HG03103 (cell line): ENCODE data around the gene LRP1-AS.
A peak's percentile ranks its signal among the peaks of the same experiment; 100 is the strongest.

ENCODE experiments used
- ATAC-seq: cut with Tn5 transposase; IDR thresholded peaks from one replicate; pipeline ENCODE4 v1.9.1; 2021; ENCODE audit warnings: low read depth; ENCODE audit not compliant: unreplicated experiment

LRP1-AS gene

DNA sequence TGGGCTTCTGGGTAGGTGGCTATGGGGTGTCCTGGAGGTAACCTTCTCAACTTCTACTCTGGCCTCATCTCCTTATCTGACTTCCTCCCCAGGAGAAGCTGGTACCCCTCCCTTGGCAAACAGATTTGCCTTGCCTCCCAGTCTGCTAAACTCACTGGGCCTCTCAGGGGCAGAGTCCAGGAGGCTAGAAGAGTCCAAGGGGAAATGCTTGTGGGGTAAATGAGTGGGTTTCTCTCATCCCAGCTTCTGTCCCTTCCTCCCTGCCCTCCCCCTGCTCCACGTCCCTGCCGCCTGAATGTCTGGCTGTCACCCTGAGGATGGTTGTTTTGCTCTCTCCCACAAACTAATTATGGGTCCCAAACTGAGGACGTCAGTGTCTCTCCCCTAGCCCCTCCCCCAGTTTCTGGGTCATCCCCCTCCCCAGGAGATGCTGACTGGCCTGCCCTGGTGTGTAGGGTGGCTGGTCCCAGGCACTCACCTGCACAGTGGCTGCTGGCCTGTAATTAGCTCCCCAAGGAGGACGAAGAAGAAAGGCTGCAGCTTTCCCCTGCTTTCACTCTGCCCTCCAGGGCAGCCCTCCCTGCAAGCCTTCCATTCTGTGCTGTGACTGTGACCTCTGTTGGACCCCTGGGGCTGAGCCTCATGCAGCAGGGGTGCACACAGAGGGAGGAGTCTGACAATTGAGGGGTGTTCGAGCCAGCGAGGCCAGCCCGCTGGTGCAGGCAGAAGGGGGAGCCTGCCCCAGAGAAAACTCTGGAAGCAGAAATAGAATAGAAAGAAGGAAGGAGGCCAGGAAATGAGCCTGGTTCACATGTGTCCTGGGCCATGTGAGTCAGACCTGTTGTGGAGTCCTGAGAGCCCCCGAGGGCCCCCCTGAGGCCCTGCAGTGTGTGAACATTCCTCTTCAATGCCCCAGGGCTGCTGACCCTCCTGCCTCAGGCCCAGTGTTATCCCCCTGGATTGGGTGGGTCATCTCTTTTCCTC lies at the start of gene LRP1-AS:
TSS of gene LRP1-AS (minus strand) at position 659 of the 984 bp plus-strand sequence.
- ATAC-seq: no peak

DNA sequence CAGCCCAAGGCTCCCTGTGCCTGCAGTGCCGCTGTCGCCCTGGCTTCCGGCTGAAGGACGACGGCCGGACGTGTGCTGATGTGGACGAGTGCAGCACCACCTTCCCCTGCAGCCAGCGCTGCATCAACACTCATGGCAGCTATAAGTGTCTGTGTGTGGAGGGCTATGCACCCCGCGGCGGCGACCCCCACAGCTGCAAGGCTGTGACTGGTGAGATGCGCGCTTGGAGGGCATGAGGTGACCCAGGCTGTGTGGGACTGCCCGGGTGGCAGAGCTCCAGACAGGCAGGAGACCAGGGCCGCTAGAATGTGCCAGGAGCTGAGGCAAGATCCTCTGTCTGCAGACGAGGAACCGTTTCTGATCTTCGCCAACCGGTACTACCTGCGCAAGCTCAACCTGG lies 49.5 kb upstream of the LRP1-AS start:
- no peak for ATAC-seq

DNA sequence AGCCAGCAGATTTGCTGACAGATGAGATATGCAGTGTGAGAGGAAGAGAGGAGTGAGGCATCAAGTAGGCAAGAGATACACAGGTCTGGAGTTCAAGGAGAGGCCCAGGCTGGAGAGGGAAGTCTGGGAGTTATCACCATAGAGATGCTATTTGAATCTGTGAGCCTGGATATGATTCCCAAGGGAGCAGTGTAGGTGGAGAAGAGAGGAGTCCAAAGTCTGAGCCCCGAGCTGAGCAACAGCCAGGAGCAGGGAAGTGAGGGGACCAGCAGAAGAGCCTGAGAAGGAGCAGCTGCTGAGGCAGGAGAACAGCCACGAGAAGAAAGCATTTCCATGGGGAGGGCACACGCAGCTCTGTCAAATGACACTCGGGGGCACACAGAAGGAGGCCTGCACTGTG lies 49.0 kb upstream of the LRP1-AS start:
- no peak for ATAC-seq

DNA sequence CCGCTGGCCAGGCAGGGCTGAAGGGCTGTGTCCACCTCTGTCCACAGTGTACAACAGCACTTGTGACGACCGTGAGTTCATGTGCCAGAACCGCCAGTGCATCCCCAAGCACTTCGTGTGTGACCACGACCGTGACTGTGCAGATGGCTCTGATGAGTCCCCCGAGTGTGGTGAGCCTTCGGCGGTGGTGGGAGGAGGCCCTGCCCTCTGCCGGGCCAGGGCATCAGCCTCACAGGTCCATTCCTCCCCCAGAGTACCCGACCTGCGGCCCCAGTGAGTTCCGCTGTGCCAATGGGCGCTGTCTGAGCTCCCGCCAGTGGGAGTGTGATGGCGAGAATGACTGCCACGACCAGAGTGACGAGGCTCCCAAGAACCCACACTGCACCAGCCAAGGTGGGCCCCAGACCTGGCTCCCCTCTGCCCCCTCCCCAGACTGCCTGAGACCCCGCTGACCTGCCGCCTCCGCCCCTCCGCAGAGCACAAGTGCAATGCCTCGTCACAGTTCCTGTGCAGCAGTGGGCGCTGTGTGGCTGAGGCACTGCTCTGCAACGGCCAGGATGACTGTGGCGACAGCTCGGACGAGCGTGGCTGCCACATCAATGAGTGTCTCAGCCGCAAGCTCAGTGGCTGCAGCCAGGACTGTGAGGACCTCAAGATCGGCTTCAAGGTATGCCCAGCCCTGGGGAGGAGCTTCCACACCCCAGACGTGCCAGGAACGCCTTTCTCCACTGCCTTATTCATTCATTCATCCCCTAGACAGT lies 48.4 kb upstream of the LRP1-AS start:
- ATAC-seq: no peak

DNA sequence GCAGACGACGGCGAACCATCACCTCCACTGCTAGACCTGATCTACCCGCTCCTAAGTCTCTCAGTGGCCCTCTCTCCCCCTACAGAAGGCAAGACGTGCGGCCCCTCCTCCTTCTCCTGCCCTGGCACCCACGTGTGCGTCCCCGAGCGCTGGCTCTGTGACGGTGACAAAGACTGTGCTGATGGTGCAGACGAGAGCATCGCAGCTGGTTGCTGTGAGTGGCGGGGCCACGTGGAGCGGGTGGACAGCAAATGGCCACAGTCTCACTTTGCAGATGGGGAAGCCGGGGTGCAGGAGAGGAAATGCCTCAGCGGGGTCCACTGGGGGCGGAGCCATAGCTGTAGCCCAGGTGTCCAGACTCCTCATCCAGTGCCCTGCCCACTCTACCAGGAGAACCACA lies 47.8 kb upstream of the LRP1-AS start:
- no peak for ATAC-seq

DNA sequence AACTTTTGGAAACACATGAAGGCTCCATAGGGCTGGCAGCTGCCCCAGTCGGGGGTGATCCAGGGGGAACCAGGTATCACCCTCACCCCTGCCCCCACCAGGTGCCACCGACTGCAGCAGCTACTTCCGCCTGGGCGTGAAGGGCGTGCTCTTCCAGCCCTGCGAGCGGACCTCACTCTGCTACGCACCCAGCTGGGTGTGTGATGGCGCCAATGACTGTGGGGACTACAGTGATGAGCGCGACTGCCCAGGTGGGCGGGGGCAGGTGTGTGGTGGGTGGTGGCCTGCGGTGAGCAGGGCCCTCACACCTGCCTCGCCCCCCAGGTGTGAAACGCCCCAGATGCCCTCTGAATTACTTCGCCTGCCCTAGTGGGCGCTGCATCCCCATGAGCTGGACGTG lies 46.8 kb upstream of the LRP1-AS start:
- ATAC-seq: no peak

DNA sequence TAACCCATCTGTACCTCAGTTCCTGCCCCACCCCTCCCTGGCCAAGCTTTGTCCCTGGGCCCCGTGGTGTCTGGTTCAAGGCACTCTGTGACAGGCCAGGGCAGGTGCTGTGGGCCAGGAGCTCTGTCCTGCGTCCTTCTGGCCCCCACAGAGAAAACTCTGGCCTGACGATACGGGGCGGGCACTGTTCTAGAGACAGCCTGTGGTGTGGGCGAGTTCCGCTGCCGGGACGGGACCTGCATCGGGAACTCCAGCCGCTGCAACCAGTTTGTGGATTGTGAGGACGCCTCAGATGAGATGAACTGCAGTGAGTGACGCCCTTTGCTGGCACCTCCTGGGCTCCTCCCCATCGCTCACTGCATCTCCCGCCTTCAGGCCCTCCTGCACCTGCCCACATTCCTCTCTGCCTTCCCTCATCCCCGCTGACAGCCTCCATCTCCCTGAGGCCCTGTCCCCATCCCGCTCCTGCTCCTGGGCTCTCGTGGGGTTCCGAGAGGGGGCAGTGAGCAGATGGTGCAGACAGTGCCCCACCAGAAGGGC lies 46.4 kb upstream of the LRP1-AS start:
- ATAC-seq: no peak

DNA sequence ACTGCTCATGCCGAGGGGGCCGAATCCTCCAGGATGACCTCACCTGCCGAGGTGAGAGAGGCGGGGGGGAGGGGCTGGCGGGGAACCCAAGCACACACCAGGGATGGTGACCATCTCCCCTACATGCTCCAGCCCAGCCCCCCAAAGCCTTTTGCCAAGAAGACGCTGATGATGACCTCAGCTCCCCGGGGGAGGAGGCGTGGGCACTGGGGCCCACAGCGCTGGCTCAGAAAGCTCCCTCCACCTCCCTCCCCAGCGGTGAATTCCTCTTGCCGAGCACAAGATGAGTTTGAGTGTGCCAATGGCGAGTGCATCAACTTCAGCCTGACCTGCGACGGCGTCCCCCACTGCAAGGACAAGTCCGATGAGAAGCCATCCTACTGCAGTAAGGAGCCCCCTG lies 45.5 kb upstream of the LRP1-AS start:
- ATAC-seq: no peak

DNA sequence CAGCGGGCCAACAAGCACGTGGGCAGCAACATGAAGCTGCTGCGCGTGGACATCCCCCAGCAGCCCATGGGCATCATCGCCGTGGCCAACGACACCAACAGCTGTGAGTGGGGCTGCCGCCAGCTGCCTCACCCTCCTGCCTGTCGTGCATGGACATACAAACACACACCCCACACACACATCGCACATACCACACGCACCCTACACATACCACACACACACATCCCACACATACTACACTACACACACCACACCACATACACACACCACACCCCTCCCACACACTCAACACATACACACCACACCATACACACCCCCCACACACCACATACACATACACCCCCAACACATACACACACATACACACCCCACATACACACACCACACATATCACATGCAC lies 44.0 kb upstream of the LRP1-AS start:
- ATAC-seq: no peak

DNA sequence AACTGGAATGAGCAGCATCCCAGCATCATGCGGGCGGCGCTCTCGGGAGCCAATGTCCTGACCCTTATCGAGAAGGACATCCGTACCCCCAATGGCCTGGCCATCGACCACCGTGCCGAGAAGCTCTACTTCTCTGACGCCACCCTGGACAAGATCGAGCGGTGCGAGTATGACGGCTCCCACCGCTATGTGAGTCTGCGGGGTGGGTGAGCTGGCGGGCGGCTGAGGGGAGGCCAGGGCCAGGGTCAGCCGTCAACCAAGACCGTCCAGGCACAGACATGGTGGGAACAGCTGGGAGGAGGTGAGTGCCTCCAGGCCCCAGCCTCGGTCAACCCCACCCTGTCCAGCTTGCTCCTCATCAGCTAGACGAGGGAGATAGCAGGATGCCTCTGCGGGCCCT lies 43.4 kb upstream of the LRP1-AS start:
- no peak for ATAC-seq

DNA sequence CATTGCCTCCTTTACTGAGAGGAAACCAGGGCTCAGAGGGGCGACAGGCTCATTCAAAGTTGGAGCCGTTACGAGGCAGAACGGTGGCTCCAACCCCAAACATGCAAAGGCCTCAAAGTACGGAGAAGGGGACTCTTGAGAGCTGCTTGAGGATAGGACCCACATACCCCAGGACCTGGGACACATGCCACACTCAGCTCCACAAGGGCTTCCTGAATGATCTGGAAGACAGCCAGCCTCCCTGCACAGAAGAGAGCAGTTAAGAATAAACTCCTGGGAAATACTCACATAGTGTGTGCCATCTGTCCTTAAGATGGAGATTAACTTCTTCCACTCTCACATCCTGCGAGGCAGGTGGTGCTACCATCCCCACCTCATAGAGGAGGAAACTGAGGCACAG lies 42.6 kb upstream of the LRP1-AS start:
- ATAC-seq: no peak

DNA sequence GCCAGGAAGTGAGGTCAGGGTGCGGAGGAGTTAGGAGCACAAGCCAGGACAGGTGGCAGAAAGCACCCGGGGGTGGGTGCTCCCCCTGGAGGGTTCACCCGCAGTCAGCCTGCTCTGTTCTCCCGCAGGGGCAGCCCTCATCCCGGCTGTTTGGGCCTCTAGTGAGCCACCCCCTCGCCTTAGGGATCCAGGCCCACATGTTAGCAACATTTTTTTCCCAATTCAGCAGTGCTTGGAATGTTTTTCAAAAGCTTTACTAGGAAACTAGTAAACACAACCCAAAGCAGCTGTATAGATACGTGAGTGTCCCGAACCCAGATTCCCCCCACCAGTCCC lies 40.6 kb upstream of the LRP1-AS start:
- ATAC-seq: no peak

DNA sequence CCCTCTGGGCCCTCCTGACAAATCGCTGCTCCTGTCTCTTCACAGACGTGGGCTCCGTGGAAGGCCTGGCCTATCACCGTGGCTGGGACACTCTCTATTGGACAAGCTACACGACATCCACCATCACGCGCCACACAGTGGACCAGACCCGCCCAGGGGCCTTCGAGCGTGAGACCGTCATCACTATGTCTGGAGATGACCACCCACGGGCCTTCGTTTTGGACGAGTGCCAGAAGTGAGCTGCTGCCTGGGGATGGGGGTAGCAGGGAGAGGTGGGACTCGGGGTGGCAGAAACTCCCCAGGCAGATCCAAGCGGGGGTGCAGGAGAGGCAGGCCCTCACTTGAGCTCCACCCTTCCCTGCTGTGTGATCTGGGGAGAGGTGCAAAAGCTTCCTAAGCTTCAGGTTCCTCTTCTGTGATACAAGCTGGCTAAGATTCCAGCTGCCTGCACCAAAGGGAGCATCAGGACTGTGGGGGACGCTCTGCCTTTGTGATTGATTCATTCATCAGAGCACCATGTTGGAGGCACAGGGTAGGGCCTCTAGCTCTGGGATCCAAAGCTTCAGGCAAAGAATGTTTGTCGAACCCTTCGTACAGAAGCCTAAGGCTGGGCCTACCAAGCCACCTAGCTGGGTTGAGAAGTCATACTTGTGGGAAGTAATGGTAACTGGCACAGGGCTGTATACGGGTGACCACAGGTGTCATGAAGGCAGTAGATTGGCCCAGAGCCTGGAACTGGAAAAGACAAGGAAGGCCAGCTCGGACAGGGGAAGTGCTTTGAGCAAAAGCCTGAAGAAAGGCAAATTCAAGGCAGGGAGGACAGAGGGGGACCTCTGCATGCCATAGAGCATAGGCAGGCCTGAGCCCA lies 40.0 kb upstream of the LRP1-AS start:
- ATAC-seq: no peak

DNA sequence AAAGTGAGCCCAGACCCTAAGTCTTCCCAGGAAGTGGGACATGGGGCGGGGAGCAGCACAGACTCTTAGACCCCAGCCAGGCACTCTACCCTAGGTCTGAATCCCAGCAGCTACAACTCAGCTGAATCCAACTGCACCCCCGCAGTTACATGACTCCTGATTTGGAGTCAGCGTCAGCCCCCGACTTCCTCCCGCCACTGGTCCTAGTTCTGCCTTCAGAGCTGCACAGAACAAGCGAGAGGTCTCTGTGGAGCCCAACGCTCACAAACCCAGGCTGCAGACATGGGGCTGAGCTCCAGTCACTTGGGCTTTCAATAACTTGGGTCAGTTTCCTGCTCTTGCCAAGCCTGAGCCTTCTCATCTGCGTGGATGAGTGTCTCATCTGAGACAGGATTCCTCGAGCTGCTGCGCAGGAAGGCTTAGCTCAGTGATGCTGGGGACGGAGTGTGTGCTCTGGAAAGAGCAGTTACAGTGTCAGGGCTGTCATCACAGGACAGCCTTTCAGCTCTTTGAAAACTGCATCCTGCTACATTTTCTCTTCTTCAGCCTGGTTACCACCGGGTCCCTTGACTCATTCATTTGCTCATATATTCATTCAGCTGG lies 38.6 kb upstream of the LRP1-AS start:
- no peak for ATAC-seq

DNA sequence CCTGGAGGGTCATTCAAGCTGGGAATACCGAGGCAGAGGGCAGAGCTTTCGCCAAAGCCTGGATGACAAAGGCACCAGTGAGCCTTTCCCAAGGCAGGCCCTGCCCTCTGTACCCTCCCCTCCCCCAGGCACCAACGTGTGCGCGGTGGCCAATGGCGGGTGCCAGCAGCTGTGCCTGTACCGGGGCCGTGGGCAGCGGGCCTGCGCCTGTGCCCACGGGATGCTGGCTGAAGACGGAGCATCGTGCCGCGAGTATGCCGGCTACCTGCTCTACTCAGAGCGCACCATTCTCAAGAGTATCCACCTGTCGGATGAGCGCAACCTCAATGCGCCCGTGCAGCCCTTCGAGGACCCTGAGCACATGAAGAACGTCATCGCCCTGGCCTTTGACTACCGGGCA lies 38.0 kb upstream of the LRP1-AS start:
- ATAC-seq: no peak

DNA sequence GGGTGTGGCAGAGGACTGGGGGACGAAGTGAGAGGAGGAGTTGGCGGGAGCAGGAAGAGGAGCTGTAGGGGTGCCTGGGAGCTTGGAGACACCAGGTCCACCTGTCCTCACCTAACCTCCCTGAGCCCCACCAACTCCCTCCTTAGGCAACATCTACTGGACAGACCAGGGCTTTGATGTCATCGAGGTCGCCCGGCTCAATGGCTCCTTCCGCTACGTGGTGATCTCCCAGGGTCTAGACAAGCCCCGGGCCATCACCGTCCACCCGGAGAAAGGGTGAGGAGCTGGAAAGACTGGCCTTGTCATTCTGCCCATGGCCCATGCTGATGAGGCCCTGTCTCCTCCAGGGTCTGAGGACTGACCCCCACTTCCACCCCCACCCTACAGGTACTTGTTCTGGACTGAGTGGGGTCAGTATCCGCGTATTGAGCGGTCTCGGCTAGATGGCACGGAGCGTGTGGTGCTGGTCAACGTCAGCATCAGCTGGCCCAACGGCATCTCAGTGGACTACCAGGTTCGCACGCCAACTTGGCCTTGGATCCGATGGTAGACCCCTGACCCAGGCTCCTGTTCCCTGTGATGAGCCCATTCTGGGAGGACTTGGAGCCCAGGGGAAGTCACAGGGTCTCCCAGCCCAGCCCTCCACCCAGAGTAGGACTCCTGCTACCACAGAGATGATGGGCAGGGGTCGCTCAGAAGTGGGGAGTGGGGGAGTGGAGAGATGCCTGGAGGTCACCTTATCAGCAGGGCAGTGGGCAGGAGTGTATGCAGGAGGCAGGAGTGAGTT lies 36.7 kb upstream of the LRP1-AS start:
- ATAC-seq: no peak

DNA sequence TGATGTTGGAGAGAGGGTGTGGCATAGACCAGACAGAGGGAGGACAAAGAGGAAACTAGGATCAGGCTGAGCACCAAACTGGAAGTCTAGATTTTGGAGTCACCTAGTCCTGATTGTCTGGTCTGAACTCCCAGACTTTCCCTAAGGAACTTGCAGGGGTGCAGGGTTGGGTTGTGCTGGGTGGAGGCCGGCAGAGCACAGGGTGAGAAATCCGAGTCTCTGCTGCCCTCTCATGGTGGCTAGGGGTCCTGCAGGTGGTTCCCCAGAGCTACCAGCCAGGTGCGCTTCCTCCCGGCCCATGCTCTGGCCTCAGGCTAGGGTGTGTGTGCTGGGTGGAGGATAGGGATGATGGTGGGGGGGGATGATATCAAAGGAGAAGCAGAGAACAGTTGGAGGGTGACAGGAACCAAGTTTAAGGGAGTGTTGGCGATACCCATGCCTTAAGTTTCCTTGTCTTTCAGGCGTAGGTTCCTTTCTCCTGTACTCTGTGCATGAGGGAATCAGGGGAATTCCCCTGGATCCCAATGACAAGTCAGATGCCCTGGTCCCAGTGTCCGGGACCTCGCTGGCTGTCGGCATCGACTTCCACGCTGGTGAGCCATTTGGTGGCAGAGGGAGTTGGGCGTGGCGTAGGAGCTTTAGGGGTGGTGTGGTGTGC lies 35.6 kb upstream of the LRP1-AS start:
- peak; percentile 79 for ATAC-seq

DNA sequence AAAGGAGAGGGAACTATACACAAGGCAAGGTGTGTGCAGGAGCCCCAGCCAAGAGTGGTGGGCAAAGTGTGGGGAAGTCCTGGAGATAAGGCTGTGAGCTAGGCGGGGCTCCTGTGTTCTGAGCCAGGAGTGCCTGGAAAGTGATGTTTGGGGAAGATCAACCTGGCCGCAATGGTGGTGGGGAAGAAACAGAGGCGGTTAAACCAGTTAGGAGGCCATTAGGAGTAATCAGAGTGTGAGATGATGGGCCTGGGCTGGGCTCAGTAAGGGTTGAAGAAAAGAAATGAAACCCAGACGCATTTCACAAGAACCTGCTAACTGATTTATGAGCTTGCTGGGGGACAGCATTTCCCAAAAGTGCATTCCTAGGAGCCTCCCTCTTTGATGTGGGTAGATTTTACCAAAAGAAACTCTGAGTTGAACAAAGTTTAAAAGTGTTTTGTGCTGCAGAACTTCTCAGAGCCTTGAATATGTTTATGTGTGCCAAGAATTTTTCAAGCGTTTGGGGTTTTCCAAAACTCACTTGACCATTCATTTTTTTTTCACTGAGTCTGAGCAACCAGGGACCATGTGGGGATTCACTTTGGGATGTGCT lies 34.2 kb upstream of the LRP1-AS start:
- ATAC-seq: no peak

DNA sequence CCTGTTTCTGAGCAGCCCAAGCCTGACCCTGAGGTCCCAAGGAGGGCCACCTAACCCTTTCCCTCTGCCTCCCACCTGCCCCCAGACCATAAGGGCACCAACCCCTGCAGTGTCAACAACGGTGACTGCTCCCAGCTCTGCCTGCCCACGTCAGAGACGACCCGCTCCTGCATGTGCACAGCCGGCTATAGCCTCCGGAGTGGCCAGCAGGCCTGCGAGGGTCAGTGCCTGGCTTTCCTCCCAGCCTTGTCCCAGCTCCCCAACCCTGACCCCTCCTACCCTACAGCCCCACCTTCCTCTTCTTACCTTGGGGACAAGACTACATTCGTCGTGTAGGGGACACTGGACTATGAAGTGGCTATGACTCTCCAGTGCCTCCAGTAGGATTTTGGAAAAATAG lies 33.7 kb upstream of the LRP1-AS start:
- ATAC-seq: no peak
